ENCODE data around the gene AFAP1.

- TF ChIP-seq, protein P1, sequence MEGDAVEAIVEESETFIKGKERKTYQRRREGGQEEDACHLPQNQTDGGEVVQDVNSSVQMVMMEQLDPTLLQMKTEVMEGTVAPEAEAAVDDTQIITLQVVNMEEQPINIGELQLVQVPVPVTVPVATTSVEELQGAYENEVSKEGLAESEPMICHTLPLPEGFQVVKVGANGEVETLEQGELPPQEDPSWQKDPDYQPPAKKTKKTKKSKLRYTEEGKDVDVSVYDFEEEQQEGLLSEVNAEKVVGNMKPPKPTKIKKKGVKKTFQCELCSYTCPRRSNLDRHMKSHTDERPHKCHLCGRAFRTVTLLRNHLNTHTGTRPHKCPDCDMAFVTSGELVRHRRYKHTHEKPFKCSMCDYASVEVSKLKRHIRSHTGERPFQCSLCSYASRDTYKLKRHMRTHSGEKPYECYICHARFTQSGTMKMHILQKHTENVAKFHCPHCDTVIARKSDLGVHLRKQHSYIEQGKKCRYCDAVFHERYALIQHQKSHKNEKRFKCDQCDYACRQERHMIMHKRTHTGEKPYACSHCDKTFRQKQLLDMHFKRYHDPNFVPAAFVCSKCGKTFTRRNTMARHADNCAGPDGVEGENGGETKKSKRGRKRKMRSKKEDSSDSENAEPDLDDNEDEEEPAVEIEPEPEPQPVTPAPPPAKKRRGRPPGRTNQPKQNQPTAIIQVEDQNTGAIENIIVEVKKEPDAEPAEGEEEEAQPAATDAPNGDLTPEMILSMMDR (IDR thresholded peaks at IDR 0.05) = no peak
- TF ChIP-seq ZFX (IDR thresholded peaks at IDR 0.05; ENCODE audit: borderline replicate concordance) = no peak
Measured at GRCh38 chr4:7976025-7976424, 36.4 kb upstream of the AFAP1 start.
